ENCODE data around the gene PMS1. TPM values are rescaled to one million over a fixed set of nuclear protein-coding genes. Genes with fewer than 3 reads are reported as not detected.

PMS1 gene
- polyA plus RNA-seq, 1 of the 3 experiments (the other 2 are of a cell fraction), result 7.7 TPM

GRCh38 chr2:189848276-189848675 lies 64.0 kb downstream of the PMS1 start:
- POLR2A ChIA-PET, result no interaction called here
- CTCF ChIA-PET, result interaction anchor here (0.6 kb wide), 1 partner anchor 723 kb away, joined by 4 read pairs; no protein-coding TSS in a partner anchor
- WGBS (ENCODE audit: low lambda C conversion rate), result 100% methylated on average over 2 of the region's 2 CpGs

GRCh38 chr2:189849550-189849949 lies 65.3 kb downstream of the PMS1 start:
- no peak overlapping the region for H2AFZ ChIP-seq (ENCODE audit: low read depth)
- no peak overlapping the region for H3K27ac ChIP-seq (ENCODE audit: low read depth in 2 of 2, low read length in 1 of 2)
- ChIA-PET POLR2A (no interaction called here), CTCF (interaction anchor here (1.2 kb wide), 1 partner anchor 11 kb away, joined by 3 read pairs; no protein-coding TSS in a partner anchor)
- H3F3A ChIP-seq (replicated peaks; ENCODE audit: insufficient read depth), result no peaks in the 10 kb centered on the region
- H3K9me3 ChIP-seq, result no peaks in the 10 kb centered on the region
- WGBS (ENCODE audit: low lambda C conversion rate), result 80% methylated on average over 2 of the region's 2 CpGs
- peaks cover 17 to 29% of the 10 kb centered on the region in 2 experiments for H3K36me3 ChIP-seq (replicated peaks in 1 of 2; ENCODE audit: control insufficient read depth in 1 of 2, insufficient read depth in 2 of 2, low read length in 1 of 2)
- H4K20me1 ChIP-seq (ENCODE audit: insufficient read depth), result no peaks in the 10 kb centered on the region
- no peaks in the 10 kb centered on the region for H3K27me3 ChIP-seq (ENCODE audit: insufficient read depth)
- no peak overlapping the region for H3K4me2 ChIP-seq
- DNase-seq, result no peak
- peaks cover 0 to 4% of the 10 kb centered on the region in 2 experiments; a peak in 2 of 4 replicates for H3K4me1 ChIP-seq (ENCODE audit: control insufficient read depth in 1 of 2, insufficient read depth in 2 of 2, low read depth in 1 of 2, low read length in 1 of 2)
- H3K9ac ChIP-seq, result no peak overlapping the region
- no peaks in the 10 kb centered on the region for H3K79me2 ChIP-seq (ENCODE audit: insufficient read depth)
- H3K4me3 ChIP-seq (ENCODE audit: low read depth in 2 of 2, low read length in 1 of 2), result no peak overlapping the region
- H3K9me2 ChIP-seq, result no peaks in the 10 kb centered on the region
- TF ChIP-seq ELF1 (IDR thresholded peaks at IDR 0.05) (no peak), FOXM1 (IDR thresholded peaks at IDR 0.05; ENCODE audit: low read depth) (no peak), JUND (IDR thresholded peaks at IDR 0.05) (no peak), RFX5 (IDR thresholded peaks at IDR 0.05; ENCODE audit: low read length) (no peak), TEAD4 (IDR thresholded peaks at IDR 0.05; ENCODE audit: borderline replicate concordance, insufficient read depth) (no peak), POLR2AphosphoS5 (IDR thresholded peaks at IDR 0.05; ENCODE audit: low read depth, low read length) (no peak), RAD21 (IDR thresholded peaks at IDR 0.05; ENCODE audit: low read length) (no peak), FOXJ3 (CRISPR knock-in tag; IDR thresholded peaks at IDR 0.05) (no peak), NRF1 (IDR thresholded peaks at IDR 0.05; ENCODE audit: low read depth, low read length) (no peak), RXRA (IDR thresholded peaks at IDR 0.05; ENCODE audit: borderline replicate concordance, low read depth) (no peak), MAX (IDR thresholded peaks at IDR 0.05; ENCODE audit: low read depth) (no peak), GATA2 (CRISPR knock-in tag; IDR thresholded peaks at IDR 0.05) (no peak), USF1 (IDR thresholded peaks at IDR 0.05; ENCODE audit: borderline replicate concordance, low read depth) (no peak), GABPA (IDR thresholded peaks at IDR 0.05; ENCODE audit: low read depth) (no peak), IRF3 (IDR thresholded peaks at IDR 0.05; ENCODE audit: low read depth, low read length) (no peak), RCOR1 (IDR thresholded peaks at IDR 0.05; ENCODE audit: low read length) (no peak), SIN3A (IDR thresholded peaks at IDR 0.05; ENCODE audit: borderline replicate concordance, low read depth, low read length) (no peak)

More at GRCh38 chr2:189848276-189848675, 64.0 kb downstream of the PMS1 start:
- no peak overlapping the region for H3K4me3 ChIP-seq (ENCODE audit: low read depth in 2 of 2, low read length in 1 of 2)
- H3K36me3 ChIP-seq (replicated peaks in 1 of 2; ENCODE audit: control insufficient read depth in 1 of 2, insufficient read depth in 2 of 2, low read length in 1 of 2), result peaks cover 14 to 33% of the 10 kb centered on the region in 2 experiments
- peaks cover 0 to 9% of the 10 kb centered on the region in 2 experiments; a peak in 2 of 4 replicates for H3K4me1 ChIP-seq (ENCODE audit: control insufficient read depth in 1 of 2, insufficient read depth in 2 of 2, low read depth in 1 of 2, low read length in 1 of 2)
- TF ChIP-seq CHD2 (IDR thresholded peaks at IDR 0.05; ENCODE audit: low read length, partially characterized antibody) (no peak), SMC3 (IDR thresholded peaks at IDR 0.05; ENCODE audit: low read depth, low read length) (no peak), MEF2A (IDR thresholded peaks at IDR 0.05; ENCODE audit: borderline replicate concordance, low read depth) (no peak), IRF3 (IDR thresholded peaks at IDR 0.05; ENCODE audit: low read depth, low read length) (no peak), PBX3 (IDR thresholded peaks at IDR 0.05) (no peak), MXI1 (IDR thresholded peaks at IDR 0.05; ENCODE audit: low read depth, low read length) (no peak), ELF1 (IDR thresholded peaks at IDR 0.05) (no peak), FOXM1 (IDR thresholded peaks at IDR 0.05; ENCODE audit: low read depth) (no peak)
- H3K79me2 ChIP-seq (ENCODE audit: insufficient read depth), result no peaks in the 10 kb centered on the region
- no peaks in the 10 kb centered on the region for H3K27me3 ChIP-seq (ENCODE audit: insufficient read depth)
- no peak overlapping the region for H2AFZ ChIP-seq (ENCODE audit: low read depth)
- H4K20me1 ChIP-seq (ENCODE audit: insufficient read depth), result no peaks in the 10 kb centered on the region
- no peak overlapping the region for H3K27ac ChIP-seq (ENCODE audit: low read depth in 2 of 2, low read length in 1 of 2)
- no peak overlapping the region for H3K4me2 ChIP-seq
- no peak for DNase-seq
- H3F3A ChIP-seq (replicated peaks; ENCODE audit: insufficient read depth), result peaks cover 6% of the 10 kb centered on the region
- H3K9ac ChIP-seq, result no peak overlapping the region
- H3K9me3 ChIP-seq, result no peaks in the 10 kb centered on the region
- H3K9me2 ChIP-seq, result no peaks in the 10 kb centered on the region
